Astrocyte (in vitro differentiated cells and primary cell): Measurements from ENCODE around the gene MESD. TPM values are rescaled to one million over a fixed set of nuclear protein-coding genes. Genes with fewer than 3 reads are reported as not detected.

Source experiments
- DNase-seq: peaks from one replicate; pipeline ENCODE4 v3.0.0-alpha.2; 2010; ENCODE audit warnings: low read depth
- FAIRE-seq: peaks from 2 replicates; lab custom pipeline; 2011; peaks lifted over from hg19 to GRCh38; lab: Jason Lieb, UNC
- H2AFZ ChIP-seq: 2 replicates; pipeline ENCODE4 v1.6.0; 2012; ENCODE audit warnings: low read depth, low read length, inconsistent platforms
- H3K27ac ChIP-seq: 2 replicates; pipeline ENCODE4 v1.5.1; 2011; ENCODE audit warnings: low read depth, low read length, inconsistent platforms
- H3K27me3 ChIP-seq: 2 replicates; pipeline ENCODE4 v1.6.0; 2011; ENCODE audit warnings: low read length, inconsistent platforms; ENCODE audit not compliant: insufficient read depth
- H3K36me3 ChIP-seq: 2 replicates; pipeline ENCODE4 v1.5.1; 2011; ENCODE audit warnings: low read length, inconsistent platforms; ENCODE audit not compliant: insufficient read depth
- H3K4me1 ChIP-seq: 2 replicates; pipeline ENCODE4 v1.5.1; 2011; ENCODE audit warnings: low read length, inconsistent platforms; ENCODE audit not compliant: insufficient read depth
- H3K4me2 ChIP-seq: 2 replicates; pipeline ENCODE4 v1.6.0; 2012; ENCODE audit warnings: low read length, inconsistent platforms
- H3K4me3 ChIP-seq: 2 replicates; pipeline ENCODE4 v1.5.1; 2011; ENCODE audit warnings: low read depth, mild to moderate bottlenecking, low read length, inconsistent platforms; ENCODE audit not compliant: insufficient read depth
- H3K79me2 ChIP-seq: 2 replicates; pipeline ENCODE4 v1.6.0; 2012; ENCODE audit warnings: mild to moderate bottlenecking, low read length, inconsistent platforms; ENCODE audit not compliant: insufficient read depth
- H3K9ac ChIP-seq: 2 replicates; pipeline ENCODE4 v1.6.0; 2012; ENCODE audit warnings: mild to moderate bottlenecking, low read length, inconsistent platforms
- H3K9me3 ChIP-seq: 2 replicates; pipeline ENCODE4 v1.5.1; 2012; ENCODE audit warnings: low read depth, mild to moderate bottlenecking, low read length, inconsistent platforms; ENCODE audit not compliant: insufficient read depth
- H4K20me1 ChIP-seq: 2 replicates; pipeline ENCODE4 v1.6.0; 2012; ENCODE audit warnings: low read length, inconsistent platforms; ENCODE audit not compliant: insufficient read depth
- H3K27ac Mint-ChIP-seq: one replicate; pipeline ENCODE4 v1.8.0; 2021; ENCODE audit warnings: mild to moderate bottlenecking, mixed read lengths; ENCODE audit not compliant: unreplicated experiment
- H3K27me3 Mint-ChIP-seq: one replicate; pipeline ENCODE4 v1.8.0; 2021; ENCODE audit warnings: low read depth, mixed read lengths; ENCODE audit not compliant: unreplicated experiment
- H3K36me3 Mint-ChIP-seq: one replicate; pipeline ENCODE4 v1.8.0; 2021; ENCODE audit warnings: low read depth, mixed read lengths; ENCODE audit not compliant: unreplicated experiment
- H3K4me1 Mint-ChIP-seq: one replicate; pipeline ENCODE4 v1.8.0; 2021; ENCODE audit warnings: low read depth, mixed read lengths; ENCODE audit not compliant: unreplicated experiment
- H3K4me3 Mint-ChIP-seq: one replicate; pipeline ENCODE4 v1.8.0; 2021; ENCODE audit warnings: mild to moderate bottlenecking, moderate library complexity, mixed read lengths; ENCODE audit not compliant: unreplicated experiment
- H3K9me3 Mint-ChIP-seq: one replicate; pipeline ENCODE4 v1.8.0; 2021; ENCODE audit warnings: mild to moderate bottlenecking, mixed read lengths; ENCODE audit not compliant: unreplicated experiment
- EZH2 ChIP-seq: IDR thresholded peaks from 2 replicates; pipeline ENCODE4 v1.6.1; 2012; ENCODE audit warnings: mild to moderate bottlenecking, low read length, inconsistent platforms; ENCODE audit not compliant: insufficient read depth
- total RNA-seq: library from RNA; stranded (reverse); gene quantifications from 2 replicates; pipeline ENCODE4 v1.2.1, GENCODE V29; 2021
- TF ChIP-seq, protein P1 (sequence below): IDR thresholded peaks from 2 replicates; pipeline ENCODE4 v1.5.1; 2011; ENCODE audit warnings: low read depth, mild to moderate bottlenecking, inconsistent platforms, low read length, moderate library complexity; ENCODE audit not compliant: insufficient read depth

MESD gene
- total RNA-seq, 1 donor from 2014 or later, result 33.1 TPM

DNA sequence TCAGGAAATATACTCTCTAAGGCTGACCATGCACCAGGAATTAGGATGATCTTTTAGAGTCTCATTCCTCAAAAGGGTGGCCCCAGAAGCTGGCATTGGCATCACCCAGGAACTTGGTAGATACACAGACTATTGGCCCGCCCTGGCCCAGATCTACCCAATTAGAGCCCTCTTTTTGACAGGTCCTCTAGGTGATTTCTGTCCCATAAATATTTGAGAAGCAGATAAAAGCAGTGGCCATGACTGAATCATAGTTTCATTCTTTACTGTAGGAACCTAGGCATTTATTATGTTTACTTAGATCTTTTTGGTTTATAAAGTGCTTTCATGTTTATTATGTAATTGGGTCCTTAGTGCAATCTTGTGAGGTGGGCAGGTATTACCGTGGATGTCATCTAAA, 18.7 kb upstream of the MESD start:
- no peak for DNase-seq
- Histone ChIP-seq H2AFZ (no peak overlapping the region), H3K9ac (no peak overlapping the region), H4K20me1 (peaks cover 68% of the 10 kb centered on the region), H3K27me3 (no peaks in the 10 kb centered on the region), H3K79me2 (peaks cover 57% of the 10 kb centered on the region), H3K4me2 (no peak overlapping the region), H3K9me3 (no peaks in the 10 kb centered on the region), H3K4me3 (no peak overlapping the region), H3K4me1 (peaks cover 7% of the 10 kb centered on the region), H3K27ac (no peak overlapping the region), H3K36me3 (peaks cover 9% of the 10 kb centered on the region)
- Mint-ChIP-seq H3K27me3 (no peaks in the 10 kb centered on the region), H3K27ac (no peak overlapping the region), H3K4me1 (peaks cover 14% of the 10 kb centered on the region), H3K36me3 (peaks cover 2% of the 10 kb centered on the region), H3K9me3 (no peaks in the 10 kb centered on the region), H3K4me3 (no peak overlapping the region)
- no peak for FAIRE-seq
- TF ChIP-seq EZH2, result no peak
- TF ChIP-seq, protein P1, sequence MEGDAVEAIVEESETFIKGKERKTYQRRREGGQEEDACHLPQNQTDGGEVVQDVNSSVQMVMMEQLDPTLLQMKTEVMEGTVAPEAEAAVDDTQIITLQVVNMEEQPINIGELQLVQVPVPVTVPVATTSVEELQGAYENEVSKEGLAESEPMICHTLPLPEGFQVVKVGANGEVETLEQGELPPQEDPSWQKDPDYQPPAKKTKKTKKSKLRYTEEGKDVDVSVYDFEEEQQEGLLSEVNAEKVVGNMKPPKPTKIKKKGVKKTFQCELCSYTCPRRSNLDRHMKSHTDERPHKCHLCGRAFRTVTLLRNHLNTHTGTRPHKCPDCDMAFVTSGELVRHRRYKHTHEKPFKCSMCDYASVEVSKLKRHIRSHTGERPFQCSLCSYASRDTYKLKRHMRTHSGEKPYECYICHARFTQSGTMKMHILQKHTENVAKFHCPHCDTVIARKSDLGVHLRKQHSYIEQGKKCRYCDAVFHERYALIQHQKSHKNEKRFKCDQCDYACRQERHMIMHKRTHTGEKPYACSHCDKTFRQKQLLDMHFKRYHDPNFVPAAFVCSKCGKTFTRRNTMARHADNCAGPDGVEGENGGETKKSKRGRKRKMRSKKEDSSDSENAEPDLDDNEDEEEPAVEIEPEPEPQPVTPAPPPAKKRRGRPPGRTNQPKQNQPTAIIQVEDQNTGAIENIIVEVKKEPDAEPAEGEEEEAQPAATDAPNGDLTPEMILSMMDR, result no peak

DNA sequence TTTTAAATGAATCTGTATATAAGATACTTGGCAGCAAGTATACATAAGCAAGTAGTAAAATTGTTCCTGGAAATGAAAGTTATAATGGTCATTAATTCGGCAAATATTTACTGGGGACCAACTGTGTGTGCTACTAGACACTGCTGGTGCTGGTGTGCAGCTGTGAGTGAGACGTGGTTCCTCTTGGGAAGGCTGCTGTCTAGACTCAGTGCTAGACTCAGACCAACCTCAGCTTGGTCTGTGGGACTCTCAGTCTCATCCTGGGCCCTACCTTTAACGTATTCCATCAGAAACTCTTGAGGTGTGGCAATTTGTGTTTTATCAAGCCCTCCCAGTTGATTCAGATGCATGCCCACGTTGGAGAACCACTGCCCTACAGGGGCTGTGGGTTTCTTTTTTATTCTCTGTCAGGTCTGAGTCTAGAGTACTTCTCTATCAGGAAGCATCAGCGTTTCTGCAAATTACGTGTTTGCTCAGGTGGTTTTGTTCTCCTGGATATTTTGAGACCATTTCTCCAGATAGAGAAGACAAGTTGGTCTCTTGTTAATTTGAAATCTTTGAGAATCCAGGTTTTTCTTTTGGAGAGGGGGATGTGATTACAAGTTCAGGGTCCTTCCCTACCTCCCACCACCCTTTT, 17.9 kb upstream of the MESD start:
- no peak overlapping the region for H3K4me3 Mint-ChIP-seq
- H3K36me3 Mint-ChIP-seq, result peaks cover 2% of the 10 kb centered on the region
- peaks cover 64% of the 10 kb centered on the region for H3K79me2 ChIP-seq
- no peaks in the 10 kb centered on the region for H3K27me3 Mint-ChIP-seq
- H3K27ac Mint-ChIP-seq, result no peak overlapping the region
- H3K27ac ChIP-seq, result no peak overlapping the region
- H4K20me1 ChIP-seq, result peaks cover 76% of the 10 kb centered on the region
- no peak overlapping the region for H3K4me3 ChIP-seq
- no peaks in the 10 kb centered on the region for H3K27me3 ChIP-seq
- DNase-seq (no peak), FAIRE-seq (no peak)
- H3K4me1 ChIP-seq, result peaks cover 13% of the 10 kb centered on the region
- no peak overlapping the region for H3K4me2 ChIP-seq
- peaks cover 14% of the 10 kb centered on the region for H3K4me1 Mint-ChIP-seq
- H2AFZ ChIP-seq, result no peak overlapping the region
- H3K9me3 ChIP-seq, result no peaks in the 10 kb centered on the region
- H3K9me3 Mint-ChIP-seq, result no peaks in the 10 kb centered on the region
- H3K9ac ChIP-seq, result no peak overlapping the region
- TF ChIP-seq EZH2, result no peak
- TF ChIP-seq, protein P1, result no peak
- peaks cover 9% of the 10 kb centered on the region for H3K36me3 ChIP-seq

DNA sequence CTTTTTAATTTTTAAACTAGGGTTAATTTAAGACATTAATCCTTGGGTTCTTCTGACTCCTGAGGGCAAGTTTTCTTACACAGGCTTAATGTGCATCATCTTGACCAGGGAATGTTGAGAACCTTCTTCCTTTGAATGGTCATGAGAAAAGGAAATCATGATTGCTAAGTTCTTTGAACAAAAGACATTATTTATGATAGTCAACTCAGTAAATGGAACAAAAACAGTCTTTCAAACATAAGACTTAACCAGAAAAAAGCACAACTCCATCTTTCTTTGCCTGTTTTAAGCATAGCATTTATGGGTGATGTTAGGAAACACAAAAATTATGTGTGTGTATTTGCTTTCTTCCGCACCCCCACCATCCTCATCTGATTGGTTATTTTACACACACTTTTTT, 16.5 kb upstream of the MESD start:
- H3K36me3 ChIP-seq, result peaks cover 9% of the 10 kb centered on the region
- Mint-ChIP-seq H3K27ac (no peak overlapping the region), H3K4me3 (no peak overlapping the region), H3K4me1 (peaks cover 14% of the 10 kb centered on the region), H3K36me3 (peaks cover 2% of the 10 kb centered on the region), H3K27me3 (no peaks in the 10 kb centered on the region), H3K9me3 (no peaks in the 10 kb centered on the region)
- H3K4me2 ChIP-seq, result no peak overlapping the region
- no peak overlapping the region for H2AFZ ChIP-seq
- H3K27me3 ChIP-seq, result no peaks in the 10 kb centered on the region
- DNase-seq, result no peak
- H4K20me1 ChIP-seq, result peaks cover 76% of the 10 kb centered on the region
- H3K27ac ChIP-seq, result no peak overlapping the region
- no peaks in the 10 kb centered on the region for H3K9me3 ChIP-seq
- peaks cover 16% of the 10 kb centered on the region for H3K4me1 ChIP-seq
- TF ChIP-seq EZH2, result no peak
- TF ChIP-seq, protein P1, result no peak
- no peak overlapping the region for H3K9ac ChIP-seq
- H3K79me2 ChIP-seq, result peaks cover 77% of the 10 kb centered on the region
- no peak overlapping the region for H3K4me3 ChIP-seq
- FAIRE-seq, result no peak
